Pancreas (tissue), 10 donors: ENCODE measurements around the gene RAI1. TPM values are rescaled to one million over a fixed set of nuclear protein-coding genes. Genes with fewer than 3 reads are reported as not detected.

ENCODE experiments used
- ATAC-seq, 4 donors: fragments of 200-7000 bp; cut with Tn5 transposase; one replicate each; pipeline versions ENCODE4 v1.8.0 to v1.9.1; 2020; ENCODE audit warnings: mild to moderate bottlenecking in 4 of 4, moderate library complexity in 4 of 4
- DNase-seq, 6 donors: peaks; one replicate each; pipeline ENCODE4 v3.0.0-alpha.2; 2020
- FAIRE-seq: peaks from 2 replicates; lab custom pipeline; 2012; peaks lifted over from hg19 to GRCh38; lab: Jason Lieb, UNC
- H3K27ac ChIP-seq, 4 donors: fragments of 200-600 bp; sonication (generic); 1 replicate in 3 of 4; 2 replicates in 1 of 4; pipeline versions ENCODE4 v1.5.0 to v1.8.0; 2020
- H3K27me3 ChIP-seq, 4 donors: fragments of 200-600 bp; one replicate each; pipeline ENCODE4 v1.8.0; 2021
- H3K36me3 ChIP-seq, 3 donors: fragments of 200-600 bp; sonication (generic) in 1 of 3; one replicate each; pipeline versions ENCODE4 v1.5.0 to v1.8.0; 2020 to 2021
- H3K4me1 ChIP-seq, 3 donors: fragments of 200-600 bp; one replicate each; pipeline ENCODE4 v1.8.0; 2021
- H3K4me3 ChIP-seq, 4 donors: fragments of 200-600 bp; sonication (generic) in 2 of 4; one replicate each; pipeline versions ENCODE4 v1.5.0 to v1.8.0; 2020 to 2021
- H3K9me3 ChIP-seq, 4 donors: fragments of 200-600 bp; one replicate each; pipeline ENCODE4 v1.8.0; 2021
- WGBS, 2 donors: extraction: QIAGEN DNeasy Blood & Tissue Kit; methylation state at CpG; one replicate each; pipeline ENCODE4 v1.1.7; 2013; 5-methylcytosine and 5-hydroxymethylcytosine counted together
- intact Hi-C, 3 donors: fragments of 100-400 bp; cut with DNase I; formaldehyde crosslinking; loops; one replicate each; pipeline versions ENCODE4 v1.11.1 to v1.14.2; 2022
- polyA plus RNA-seq, 2 donors: library from polyadenylated mRNA; stranded (reverse); fragments of 200-250 nt; gene quantifications; one replicate each; pipeline ENCODE4 v1.2.3, GENCODE V29; 2013
- total RNA-seq, 6 donors: library from RNA; stranded (reverse); fragmentation: NEBNext Ultra II Directional in 4 of 6; extraction: Animal tissue kit (Norgen Biotek cat#: 25700) in 4 of 6; gene quantifications; one replicate each; pipeline versions ENCODE4 v1.2.1 to v1.2.4, GENCODE V29; 2021 to 2023
- TF ChIP-seq, protein P1 (sequence below), 4 donors: fragments of 200-600 bp; sonication (generic) in 3 of 4; IDR thresholded peaks; one replicate each; pipeline versions ENCODE4 v1.5.0 to v1.8.0; 2021; ENCODE audit warnings: antibody characterized with exemption in 4 of 4
- donor health status: healthy with polysubstance abuse.
- donor health status: DM: no; HTN: no; CAD: no; lungs with moderate emphysema.
- donor health status: DM: no; HTN: no; CAD: no.
- donor health status: control.
- donor health status: control.
- donor health status: Bipolar disorder and iron deficiency.
- donor health status: DM: yes; HTN: yes; CAD: no.
- donor health status: DM: no; HTN: no; CAD: no.
- donor health status: DM: no; HTN: no; CAD: no.
- donor health status: DM: yes; HTN: yes; CAD: no.

Gene RAI1
- total and polyA plus RNA-seq, 8 donors: 12.1 to 23.9 (median 16.7) TPM

GRCh38 chr17:17787568-17787967, 106.3 kb downstream of the RAI1 start:
- FAIRE-seq (no peak), ATAC-seq (no peak), DNase-seq (peak in 2 of 6 donors; percentile 34 to 66)
- no peak overlapping the region for H3K27ac ChIP-seq
- intact Hi-C loops: no loop called here
- H3K9me3 ChIP-seq: no peaks in the 10 kb centered on the region
- peaks cover 17 to 34% (median 32%) of the 10 kb centered on the region in 3 donors for H3K4me1 ChIP-seq
- H3K4me3 ChIP-seq: no peak overlapping the region
- H3K36me3 ChIP-seq: no peaks in the 10 kb centered on the region
- TF ChIP-seq, protein P1, sequence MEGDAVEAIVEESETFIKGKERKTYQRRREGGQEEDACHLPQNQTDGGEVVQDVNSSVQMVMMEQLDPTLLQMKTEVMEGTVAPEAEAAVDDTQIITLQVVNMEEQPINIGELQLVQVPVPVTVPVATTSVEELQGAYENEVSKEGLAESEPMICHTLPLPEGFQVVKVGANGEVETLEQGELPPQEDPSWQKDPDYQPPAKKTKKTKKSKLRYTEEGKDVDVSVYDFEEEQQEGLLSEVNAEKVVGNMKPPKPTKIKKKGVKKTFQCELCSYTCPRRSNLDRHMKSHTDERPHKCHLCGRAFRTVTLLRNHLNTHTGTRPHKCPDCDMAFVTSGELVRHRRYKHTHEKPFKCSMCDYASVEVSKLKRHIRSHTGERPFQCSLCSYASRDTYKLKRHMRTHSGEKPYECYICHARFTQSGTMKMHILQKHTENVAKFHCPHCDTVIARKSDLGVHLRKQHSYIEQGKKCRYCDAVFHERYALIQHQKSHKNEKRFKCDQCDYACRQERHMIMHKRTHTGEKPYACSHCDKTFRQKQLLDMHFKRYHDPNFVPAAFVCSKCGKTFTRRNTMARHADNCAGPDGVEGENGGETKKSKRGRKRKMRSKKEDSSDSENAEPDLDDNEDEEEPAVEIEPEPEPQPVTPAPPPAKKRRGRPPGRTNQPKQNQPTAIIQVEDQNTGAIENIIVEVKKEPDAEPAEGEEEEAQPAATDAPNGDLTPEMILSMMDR (IDR thresholded peaks at IDR 0.05): no peak
- H3K27me3 ChIP-seq: no peaks in the 10 kb centered on the region
- 94 to 95% methylated on average over 7 of the region's 7 CpGs for WGBS, 2 donors

DNA sequence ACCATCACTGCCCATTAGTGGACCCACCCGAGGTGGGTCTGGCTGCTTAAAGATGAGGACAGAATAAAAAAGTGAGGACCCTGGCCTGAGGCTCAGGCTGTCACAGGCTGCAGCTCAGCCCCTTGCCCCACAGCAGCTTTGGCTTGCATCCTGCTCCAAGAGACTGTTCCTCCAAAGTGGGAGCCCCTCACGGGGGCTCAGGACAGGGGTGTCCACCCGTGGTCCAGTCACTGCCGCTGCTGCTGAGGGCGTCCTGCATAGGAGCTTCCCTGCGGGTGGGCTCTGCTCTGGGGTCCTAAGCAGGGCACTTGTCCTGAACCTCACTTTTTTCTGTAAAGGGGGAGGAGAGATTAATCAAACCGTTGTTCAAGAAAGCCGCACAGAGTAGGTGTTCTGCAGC, 107.7 kb downstream of the RAI1 start:
- FAIRE-seq: no peak

GRCh38 chr17:17789410-17789809, 108.2 kb downstream of the RAI1 start:
- FAIRE-seq (no peak), DNase-seq (no peak)
- 94 to 95% methylated on average over 6 of the region's 6 CpGs for whole genome bisulfite sequencing, 2 donors

More for the DNA sequence above, 107.7 kb downstream of the RAI1 start:
- TF ChIP-seq, protein P1 (IDR thresholded peaks at IDR 0.05): no peak
- Histone ChIP-seq H3K9me3 (no peaks in the 10 kb centered on the region), H3K27ac (no peak overlapping the region), H3K36me3 (peaks cover 0 to 3% (median 0%) of the 10 kb centered on the region in 3 donors), H3K4me3 (no peak overlapping the region), H3K4me1 (peaks cover 17 to 32% (median 28%) of the 10 kb centered on the region in 3 donors), H3K27me3 (no peaks in the 10 kb centered on the region)
- 81 to 86% methylated on average over 8 of the region's 8 CpGs for WGBS, 2 donors
- peak in 1 of 6 donors; percentile 65 for DNase-seq
- intact Hi-C loops: no loop called here
- no peak for ATAC-seq

DNA sequence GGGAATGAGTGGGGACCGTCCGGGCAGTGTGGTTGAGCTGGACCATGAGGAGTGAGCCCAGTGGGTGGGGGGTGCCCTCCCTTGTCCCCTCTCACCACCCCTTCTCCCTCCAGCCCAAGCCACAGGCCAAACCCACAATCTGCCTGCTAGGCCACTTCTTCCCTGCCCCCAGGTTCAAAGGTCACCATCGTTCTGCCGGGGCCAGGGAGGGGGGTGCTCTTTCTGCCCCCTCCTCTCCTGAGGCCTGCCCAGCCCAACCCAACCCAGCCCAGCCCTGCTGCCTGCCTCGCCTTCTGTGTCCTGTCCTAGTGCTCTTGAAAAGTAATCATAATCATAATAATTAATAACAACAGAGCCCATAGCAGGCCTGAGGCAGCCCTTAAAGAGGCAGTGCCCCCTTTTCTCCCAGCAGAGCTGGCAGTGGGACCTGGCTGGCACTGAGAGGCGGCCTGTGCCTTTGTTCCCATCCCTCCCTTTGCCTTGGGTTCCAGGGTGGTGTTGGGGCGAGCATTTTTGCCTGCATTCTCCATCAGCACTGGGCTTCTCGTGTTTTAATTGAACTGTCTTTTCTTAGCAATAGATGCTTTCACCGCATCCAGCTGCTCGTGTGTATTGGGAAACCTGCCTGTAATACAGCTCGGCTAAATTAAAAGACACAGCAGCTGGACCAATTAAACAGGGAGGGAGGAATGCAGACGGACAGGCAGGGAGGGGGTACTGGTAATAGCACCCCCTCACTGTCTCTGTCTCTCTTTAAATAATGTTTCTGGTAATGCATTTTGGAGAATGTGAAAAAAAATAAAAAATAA, 108.8 kb downstream of the RAI1 start:
- ATAC-seq (no peak), DNase-seq (peak in 1 of 6 donors; percentile 25), FAIRE-seq (no peak)
- TF ChIP-seq, protein P1 (IDR thresholded peaks at IDR 0.05): no peak
- H3K36me3 ChIP-seq: peaks cover 0 to 14% (median 4%) of the 10 kb centered on the region in 3 donors
- H3K4me1 ChIP-seq: peaks cover 11 to 21% (median 20%) of the 10 kb centered on the region in 3 donors
- no peak overlapping the region for H3K4me3 ChIP-seq
- no peak overlapping the region for H3K27ac ChIP-seq
- intact Hi-C loops: loop anchor here in 1 of 3 donors (10.0 kb wide), 1 partner anchor 115 kb away; no protein-coding TSS in a partner anchor
- no peaks in the 10 kb centered on the region for H3K27me3 ChIP-seq
- no peaks in the 10 kb centered on the region for H3K9me3 ChIP-seq
- WGBS, 2 donors: 62 to 68% methylated on average over 11 to 12 of the region's 12 CpGs

More at GRCh38 chr17:17789410-17789809, 108.2 kb downstream of the RAI1 start:
- no peaks in the 10 kb centered on the region for H3K9me3 ChIP-seq
- H3K36me3 ChIP-seq: peaks cover 0 to 7% (median 0%) of the 10 kb centered on the region in 3 donors
- H3K4me1 ChIP-seq: peaks cover 16 to 27% (median 25%) of the 10 kb centered on the region in 3 donors
- TF ChIP-seq, protein P1 (IDR thresholded peaks at IDR 0.05): no peak
- no peaks in the 10 kb centered on the region for H3K27me3 ChIP-seq
- no peak overlapping the region for H3K27ac ChIP-seq
- H3K4me3 ChIP-seq: no peak overlapping the region
- ATAC-seq: no peak
- intact Hi-C loops: no loop called here
